Nephron (organoid): Measurements from ENCODE around the gene ATF3.

ENCODE experiments used
- H3K27ac Mint-ChIP-seq, 3 experiments: 2 replicates each; pipeline ENCODE4 v1.8.0; 2020; ENCODE audit warnings: mixed read lengths in 3 of 3, mild to moderate bottlenecking in 2 of 3, moderate library complexity in 1 of 3
- H3K27me3 Mint-ChIP-seq: 2 replicates; pipeline ENCODE4 v1.8.0; 2021; ENCODE audit warnings: low read depth, mild to moderate bottlenecking, moderate library complexity, mixed read lengths
- H3K36me3 Mint-ChIP-seq: 2 replicates; pipeline ENCODE4 v1.8.0; 2020; ENCODE audit warnings: low read depth, mixed read lengths
- H3K4me1 Mint-ChIP-seq: 2 replicates; pipeline ENCODE4 v1.8.0; 2020; ENCODE audit warnings: mixed read lengths
- H3K4me3 Mint-ChIP-seq, 3 experiments: 2 replicates each; pipeline ENCODE4 v1.8.0; 2020; ENCODE audit warnings: mild to moderate bottlenecking in 3 of 3, mixed read lengths in 3 of 3, moderate library complexity in 2 of 3
- H3K9me3 Mint-ChIP-seq: 2 replicates; pipeline ENCODE4 v1.8.0; 2020; ENCODE audit warnings: mixed read lengths
- TF ChIP-seq, protein P1 (sequence below), 3 experiments: fragments of 200-600 bp; sonication (generic); IDR thresholded peaks; one replicate each; pipeline ENCODE4 v1.5.0; 2021; ENCODE audit warnings: antibody characterized with exemption in 3 of 3; ENCODE audit not compliant: unreplicated experiment in 3 of 3

ATF3 gene

DNA sequence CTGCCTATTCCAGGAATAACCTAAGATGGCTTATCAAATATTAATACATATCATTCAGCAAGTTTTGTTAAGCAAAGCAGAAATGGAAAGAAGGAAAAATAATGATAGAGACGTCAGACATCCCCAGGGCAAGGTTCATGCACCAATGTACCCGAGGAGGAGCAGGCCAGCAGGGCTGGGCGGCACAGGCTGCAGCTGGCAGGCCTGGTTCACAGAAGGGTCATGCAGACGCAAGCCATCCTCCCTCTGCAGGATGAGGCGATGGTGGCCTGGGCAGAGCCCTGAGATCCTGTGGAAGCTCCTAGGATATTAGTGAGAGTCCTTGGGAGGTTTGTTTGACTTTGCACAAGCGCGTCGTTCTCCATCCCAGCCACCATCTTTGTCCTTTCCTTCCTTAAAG is 61.0 kb downstream of the ATF3 start:
- TF ChIP-seq, protein P1, sequence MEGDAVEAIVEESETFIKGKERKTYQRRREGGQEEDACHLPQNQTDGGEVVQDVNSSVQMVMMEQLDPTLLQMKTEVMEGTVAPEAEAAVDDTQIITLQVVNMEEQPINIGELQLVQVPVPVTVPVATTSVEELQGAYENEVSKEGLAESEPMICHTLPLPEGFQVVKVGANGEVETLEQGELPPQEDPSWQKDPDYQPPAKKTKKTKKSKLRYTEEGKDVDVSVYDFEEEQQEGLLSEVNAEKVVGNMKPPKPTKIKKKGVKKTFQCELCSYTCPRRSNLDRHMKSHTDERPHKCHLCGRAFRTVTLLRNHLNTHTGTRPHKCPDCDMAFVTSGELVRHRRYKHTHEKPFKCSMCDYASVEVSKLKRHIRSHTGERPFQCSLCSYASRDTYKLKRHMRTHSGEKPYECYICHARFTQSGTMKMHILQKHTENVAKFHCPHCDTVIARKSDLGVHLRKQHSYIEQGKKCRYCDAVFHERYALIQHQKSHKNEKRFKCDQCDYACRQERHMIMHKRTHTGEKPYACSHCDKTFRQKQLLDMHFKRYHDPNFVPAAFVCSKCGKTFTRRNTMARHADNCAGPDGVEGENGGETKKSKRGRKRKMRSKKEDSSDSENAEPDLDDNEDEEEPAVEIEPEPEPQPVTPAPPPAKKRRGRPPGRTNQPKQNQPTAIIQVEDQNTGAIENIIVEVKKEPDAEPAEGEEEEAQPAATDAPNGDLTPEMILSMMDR (IDR thresholded peaks at IDR 0.05; ENCODE audit: unreplicated experiment in 3 of 3) = no peak
- peaks cover 32% of the 10 kb centered on the region for H3K27me3 Mint-ChIP-seq
- no peaks in the 10 kb centered on the region for H3K9me3 Mint-ChIP-seq
- peaks cover 37% of the 10 kb centered on the region for H3K4me1 Mint-ChIP-seq
- H3K27ac Mint-ChIP-seq = peak overlapping the region in 1 of 3 experiments; percentile 56
- H3K4me3 Mint-ChIP-seq = no peak overlapping the region
- H3K36me3 Mint-ChIP-seq = no peaks in the 10 kb centered on the region

DNA sequence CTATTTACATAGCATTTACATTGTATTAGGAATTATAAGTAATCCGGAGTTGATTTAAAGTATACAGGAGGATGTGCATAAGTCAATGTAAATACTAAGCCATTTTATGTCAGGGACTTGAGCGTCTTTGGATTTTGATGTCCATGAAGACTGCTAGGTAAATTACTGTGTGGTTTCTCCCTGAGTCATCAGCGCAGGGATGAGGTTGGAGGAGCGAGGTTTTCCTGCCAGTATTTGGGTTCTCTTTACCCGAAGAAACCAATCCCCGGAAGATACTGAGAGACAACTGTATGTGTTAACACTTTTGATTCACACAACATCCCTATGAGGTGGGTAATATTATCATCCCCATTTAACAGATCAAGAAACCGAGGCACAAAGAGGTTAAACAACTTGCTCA is 61.7 kb downstream of the ATF3 start:
- Mint-ChIP-seq H3K4me1 (peaks cover 37% of the 10 kb centered on the region), H3K9me3 (no peaks in the 10 kb centered on the region), H3K36me3 (no peaks in the 10 kb centered on the region), H3K27ac (peak overlapping the region in 1 of 3 experiments; percentile 23), H3K4me3 (no peak overlapping the region), H3K27me3 (peaks cover 36% of the 10 kb centered on the region)
- TF ChIP-seq, protein P1 (IDR thresholded peaks at IDR 0.05; ENCODE audit: unreplicated experiment in 3 of 3) = no peak
